GM12864 (cell line): ENCODE measurements around the gene ADAM20.
"Not testable (repeated sequence)": the region's sequence is repeated elsewhere in the genome, so short reads cannot be mapped to it uniquely, and the experiment has no call there.

Experiments
- DNase-seq: peaks from one replicate; pipeline ENCODE4 v3.0.0-alpha.2; 2011; ENCODE audit warnings: low read depth
- H3K4me3 ChIP-seq: 2 replicates; pipeline ENCODE4 v1.5.1; 2011; ENCODE audit warnings: mild to moderate bottlenecking, low read depth, low read length, control low read depth
- CTCF ChIP-seq: IDR thresholded peaks from 2 replicates; pipeline ENCODE4 v1.5.1; 2011; ENCODE audit warnings: low read depth, mild to moderate bottlenecking, moderate library complexity, low read length, control low read depth, inconsistent platforms; ENCODE audit errors: missing control alignments

Gene ADAM20

GRCh38 chr14:70515811-70516210, 19.0 kb downstream of the ADAM20 start:
- no peak overlapping the region for H3K4me3 ChIP-seq
- no peak for DNase-seq
- TF ChIP-seq CTCF, result no peak

- no peak for DNase-seq
- TF ChIP-seq CTCF, result no peak
- H3K4me3 ChIP-seq, result no peak overlapping the region
Observed at GRCh38 chr14:70514168-70515069, 20.4 kb downstream of the ADAM20 start.

GRCh38 chr14:70498191-70498590, 36.6 kb downstream of the ADAM20 start:
- no peak for DNase-seq
- no peak overlapping the region for H3K4me3 ChIP-seq
- no peak for TF ChIP-seq CTCF

GRCh38 chr14:70489579-70490200, 45.1 kb downstream of the ADAM20 start:
- no peak for DNase-seq
- H3K4me3 ChIP-seq, result no peak overlapping the region
- no peak for TF ChIP-seq CTCF

GRCh38 chr14:70477356-70478105, 57.3 kb downstream of the ADAM20 start:
- DNase-seq, result not testable (repeated sequence)

GRCh38 chr14:70475459-70475858, 59.3 kb downstream of the ADAM20 start:
- not testable (repeated sequence) for DNase-seq, H3K4me3 ChIP-seq

More at GRCh38 chr14:70477356-70478105, 57.3 kb downstream of the ADAM20 start:
- H3K4me3 ChIP-seq, result not testable (repeated sequence)

- TF ChIP-seq CTCF, result no peak
- no peak for DNase-seq
- no peak overlapping the region for H3K4me3 ChIP-seq
Observed at GRCh38 chr14:70473825-70474224, 61.0 kb downstream of the ADAM20 start.
